NCI-H748 treated with DMSO at 0.1 percent for 48 hours (cell line): ENCODE measurements around the gene ATP6V0D1.

Source experiments
- DNase-seq: peaks from one replicate; lab custom pipeline; 2025; lab: John Stamatoyannopoulos, UW

The ATP6V0D1 gene

DNA sequence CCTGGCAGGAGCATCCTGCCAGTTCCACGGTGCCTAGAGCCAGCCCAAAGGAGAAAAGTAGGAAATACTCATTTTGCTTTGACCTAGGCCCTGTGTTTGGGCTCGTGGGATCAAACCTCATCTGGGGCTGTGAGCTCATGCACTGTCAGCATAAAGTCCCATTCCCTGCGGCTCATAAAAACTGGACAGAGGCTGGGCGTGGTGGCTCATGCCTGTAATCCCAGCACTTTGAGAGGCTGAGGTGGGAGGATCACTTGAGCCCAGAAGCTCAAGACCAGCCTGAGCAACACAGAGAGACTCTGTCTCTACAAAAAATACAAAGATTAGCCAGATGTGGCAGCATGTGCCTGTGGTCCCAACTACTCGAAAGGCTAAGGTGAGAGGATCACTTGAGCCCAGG is 17.9 kb downstream of the ATP6V0D1 start:
- DNase-seq, result no peak

DNA sequence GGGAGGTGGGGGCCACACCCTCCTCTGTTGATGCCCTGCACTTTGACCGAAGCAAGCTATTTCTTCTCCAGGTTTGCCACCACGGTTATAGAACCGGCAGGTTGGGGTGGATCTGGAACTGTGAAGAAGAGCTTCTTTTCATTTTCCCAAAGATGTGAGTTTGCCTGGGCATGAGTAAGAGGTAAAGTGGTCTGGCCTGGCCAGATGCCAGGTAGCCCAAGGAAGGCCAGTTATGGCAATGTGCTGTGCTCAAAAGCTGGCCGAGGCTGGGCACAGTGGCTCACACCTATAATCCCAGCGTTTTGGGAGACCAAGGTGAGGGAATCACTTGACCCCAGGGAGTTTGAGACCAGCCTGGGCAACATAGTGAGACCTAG is 18.7 kb downstream of the ATP6V0D1 start:
- DNase-seq, result no peak

DNA sequence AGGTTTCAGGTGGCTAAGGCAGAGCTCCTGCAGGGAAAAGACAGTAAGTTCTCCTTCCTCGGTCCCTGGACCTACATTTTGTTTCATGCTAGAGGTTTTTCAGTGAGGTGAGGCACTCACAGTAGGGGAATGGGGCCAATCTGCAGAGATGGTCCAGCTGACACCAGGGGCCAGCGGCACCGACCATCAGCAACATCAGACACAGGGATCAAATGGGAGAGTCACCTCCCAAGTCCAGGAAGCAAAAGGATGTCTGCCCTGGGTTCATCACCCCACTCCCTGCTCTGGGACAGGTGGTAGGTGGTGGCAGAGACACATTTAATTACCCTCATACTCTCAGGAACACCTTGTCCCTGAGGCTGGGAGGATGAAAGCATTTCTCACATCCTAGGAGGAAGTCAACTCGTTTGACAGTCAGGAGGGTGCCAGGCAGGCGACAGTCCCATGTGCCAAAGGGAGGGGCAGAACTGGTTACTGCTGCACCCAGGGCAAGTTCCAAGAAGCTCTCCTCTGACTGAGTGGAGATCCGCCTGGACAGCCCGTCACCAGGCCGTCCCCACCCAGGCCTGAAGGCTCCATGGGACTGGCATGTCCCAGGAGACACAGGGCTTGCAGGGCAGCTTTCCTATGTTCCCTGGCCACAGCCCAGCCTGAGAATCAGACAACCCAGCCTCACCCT is 19.2 kb downstream of the ATP6V0D1 start:
- DNase-seq, result no peak

DNA sequence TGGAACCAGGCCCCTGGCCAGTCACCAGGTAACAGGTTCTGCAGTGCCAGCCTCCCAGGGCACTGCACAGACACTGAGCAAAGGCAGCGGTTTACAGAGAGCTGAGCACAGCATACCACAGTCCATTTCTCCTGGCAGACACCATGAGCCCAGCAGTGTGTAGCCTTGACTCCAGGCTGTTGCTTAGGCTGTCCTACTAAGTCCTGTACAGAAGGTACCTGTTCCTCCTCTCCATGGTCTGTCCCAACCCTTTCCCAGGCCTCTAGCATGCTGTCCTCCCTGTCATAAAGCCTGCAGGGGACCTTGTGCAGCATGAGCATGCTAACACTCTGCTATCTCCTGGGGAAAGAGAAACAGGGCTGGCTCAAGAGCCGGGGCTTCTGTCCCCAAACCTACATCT is 20.0 kb downstream of the ATP6V0D1 start:
- DNase-seq, result no peak

DNA sequence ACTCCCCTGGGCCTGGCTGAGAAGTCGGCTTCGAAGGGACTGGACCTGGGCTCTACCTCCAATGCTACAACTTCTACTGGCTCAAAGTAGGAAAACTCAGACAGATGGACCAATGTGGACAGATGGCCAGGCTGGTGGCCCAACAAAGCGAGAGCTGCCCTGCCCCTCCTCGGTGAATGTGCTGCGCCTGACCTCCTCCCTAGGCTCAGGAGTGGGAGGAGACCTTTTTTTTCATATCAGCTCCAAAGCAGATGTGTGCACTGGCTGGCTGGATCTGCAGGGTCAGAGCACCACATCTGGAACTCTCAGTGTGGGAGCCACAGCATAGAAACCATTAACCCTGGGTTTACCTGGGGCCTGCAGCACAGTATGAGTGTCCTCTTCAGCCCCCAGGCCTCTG is 20.8 kb downstream of the ATP6V0D1 start:
- no peak for DNase-seq

DNA sequence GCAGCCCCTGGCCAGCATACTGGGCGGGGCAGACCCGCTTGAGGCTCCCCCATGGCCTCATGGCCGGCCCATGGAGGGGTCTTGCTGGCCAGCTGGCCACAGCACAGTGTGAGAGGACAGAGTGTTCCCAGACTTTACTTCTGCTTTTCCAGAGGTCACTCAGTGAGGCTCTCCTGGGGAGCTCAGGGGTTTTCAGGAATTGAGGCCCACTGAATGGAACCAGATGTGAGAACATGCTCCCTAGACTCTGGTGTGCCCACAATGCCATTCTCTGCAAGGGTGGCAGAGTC is 21.2 kb downstream of the ATP6V0D1 start:
- DNase-seq, result no peak

DNA sequence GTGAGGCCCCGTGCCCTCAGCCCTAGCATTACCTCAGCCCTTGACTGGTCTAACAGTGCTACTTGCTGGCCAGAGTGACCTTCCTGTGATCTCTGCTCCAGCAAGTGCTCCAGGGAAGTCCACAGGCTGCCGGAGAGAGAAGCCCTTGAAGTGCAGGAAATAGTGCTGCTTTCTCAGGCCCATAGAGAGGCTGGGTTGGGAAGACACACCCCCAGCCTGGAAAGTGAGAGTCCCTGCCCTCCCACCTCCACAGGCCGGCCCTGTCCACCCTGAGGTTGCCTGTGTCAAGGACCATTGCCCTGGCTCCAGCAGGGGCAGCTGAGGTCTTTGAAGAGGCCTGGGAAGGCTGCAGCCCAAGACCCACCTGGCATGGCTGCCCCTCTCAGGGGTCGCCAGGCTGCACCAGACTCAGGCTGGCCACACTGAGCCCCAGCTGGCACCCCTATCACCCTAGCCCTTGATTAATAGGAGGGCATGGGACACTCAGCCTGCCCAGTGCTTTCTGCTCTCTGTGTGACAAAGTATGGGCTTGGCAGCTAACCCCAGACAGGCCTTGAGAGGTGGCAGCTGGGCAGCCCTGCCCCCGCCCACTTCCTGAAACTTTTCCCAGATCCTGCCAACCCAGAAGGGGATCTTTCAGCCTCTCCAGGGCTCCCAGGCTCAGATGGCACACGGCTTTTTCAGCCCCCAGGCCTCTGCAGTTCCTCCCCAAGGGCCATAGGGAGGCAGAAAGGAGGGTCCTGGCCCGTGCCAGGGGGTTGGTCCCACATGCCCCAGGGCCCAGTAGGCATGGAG is 21.7 kb downstream of the ATP6V0D1 start:
- DNase-seq, result no peak

DNA sequence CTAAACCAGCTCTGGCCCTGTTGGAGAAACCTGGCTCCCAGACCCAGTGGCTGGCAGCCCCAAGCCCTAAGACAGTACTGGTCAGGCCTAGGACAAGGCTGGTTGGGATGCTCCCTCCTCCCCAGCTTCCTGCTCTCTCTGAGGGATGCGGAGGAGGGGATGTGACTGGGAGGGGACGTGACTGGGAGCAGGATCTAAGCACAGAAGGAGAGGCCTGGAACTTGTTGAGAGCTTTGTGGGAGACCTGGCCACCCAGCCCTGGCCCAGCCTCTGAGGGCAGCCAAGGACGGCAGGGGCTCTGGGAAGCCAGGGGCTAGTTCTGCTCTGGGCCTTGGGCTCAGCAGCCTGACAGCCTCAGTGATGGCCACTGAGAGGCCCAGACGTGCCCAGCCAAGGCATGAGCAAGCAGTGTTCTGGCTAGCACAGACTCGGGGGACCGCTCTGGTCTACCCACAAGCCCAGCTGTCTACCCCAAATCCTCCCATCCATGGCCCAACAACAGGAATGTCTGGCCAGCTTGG is 22.8 kb downstream of the ATP6V0D1 start:
- DNase-seq, result no peak

DNA sequence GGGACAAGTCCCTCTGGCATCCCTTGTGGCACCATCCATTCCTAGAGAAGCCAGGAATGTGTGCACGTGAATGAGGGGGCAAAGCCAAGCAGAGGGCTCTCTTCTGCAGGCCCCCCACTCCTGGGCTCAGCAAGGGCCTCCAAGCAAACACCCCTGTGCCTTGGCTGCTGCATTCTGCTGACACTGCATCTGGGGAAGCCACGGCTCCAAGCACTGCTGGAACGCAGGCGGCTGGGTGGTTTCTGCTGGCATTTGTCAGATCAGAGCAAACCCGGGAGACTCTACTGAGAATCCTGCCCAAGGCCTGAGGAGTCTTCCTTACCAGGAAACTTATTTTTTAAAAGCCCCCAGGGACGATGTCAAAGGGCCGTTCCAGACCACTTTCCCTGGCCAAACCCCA is 23.3 kb downstream of the ATP6V0D1 start:
- no peak for DNase-seq

DNA sequence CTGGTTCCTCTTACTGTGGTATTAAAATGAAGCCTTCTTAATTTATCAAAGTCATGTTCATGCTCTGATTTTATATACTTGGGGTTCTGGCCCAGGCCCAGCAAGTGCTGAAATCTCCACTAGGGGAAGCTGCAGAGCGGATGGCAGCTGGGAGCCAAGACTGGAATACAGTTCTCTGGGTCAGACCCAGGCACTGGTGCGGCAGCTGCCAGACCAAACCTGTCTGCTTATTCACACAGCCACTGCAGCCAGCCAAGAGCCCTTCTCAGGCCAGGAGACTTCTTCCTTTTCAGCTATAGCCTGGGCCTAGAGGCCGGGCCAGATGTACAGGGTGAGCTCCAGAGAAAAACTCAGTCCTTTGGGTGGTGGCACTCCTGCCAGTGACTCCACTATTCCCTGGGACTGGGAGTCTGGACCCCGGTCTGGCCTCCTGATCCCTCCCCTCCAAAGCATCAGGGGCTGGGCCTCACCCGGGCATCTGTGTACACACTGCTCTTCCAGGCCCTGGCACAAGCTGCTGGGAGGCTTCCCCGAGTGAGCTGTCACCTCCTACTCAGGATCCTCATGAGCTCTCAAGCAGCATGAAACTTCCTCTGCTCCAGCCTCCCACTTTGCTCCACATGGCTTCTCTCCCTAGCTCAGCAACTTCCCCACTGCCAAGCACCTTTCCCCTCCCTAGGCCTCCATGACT is 24.4 kb downstream of the ATP6V0D1 start:
- no peak for DNase-seq

DNA sequence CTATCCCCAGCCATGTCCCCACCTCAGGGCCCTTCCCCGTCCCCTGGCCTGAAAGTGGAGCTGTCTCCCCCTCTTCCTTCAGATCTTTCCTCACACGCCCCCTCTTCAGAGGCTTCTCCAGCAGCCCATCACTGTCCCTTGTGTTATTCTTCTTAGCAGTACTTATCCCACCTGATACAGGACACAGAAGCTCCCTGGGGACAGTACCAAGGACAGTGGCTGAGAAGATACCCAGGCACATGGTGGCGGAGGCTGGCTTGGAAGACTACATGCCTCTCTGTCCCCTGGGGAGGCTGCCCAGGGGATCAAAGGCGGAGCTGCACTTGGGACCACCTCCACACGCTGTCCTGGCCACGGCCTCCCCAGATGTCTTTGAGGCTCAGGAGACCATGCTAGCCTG is 26.1 kb downstream of the ATP6V0D1 start:
- no peak for DNase-seq

DNA sequence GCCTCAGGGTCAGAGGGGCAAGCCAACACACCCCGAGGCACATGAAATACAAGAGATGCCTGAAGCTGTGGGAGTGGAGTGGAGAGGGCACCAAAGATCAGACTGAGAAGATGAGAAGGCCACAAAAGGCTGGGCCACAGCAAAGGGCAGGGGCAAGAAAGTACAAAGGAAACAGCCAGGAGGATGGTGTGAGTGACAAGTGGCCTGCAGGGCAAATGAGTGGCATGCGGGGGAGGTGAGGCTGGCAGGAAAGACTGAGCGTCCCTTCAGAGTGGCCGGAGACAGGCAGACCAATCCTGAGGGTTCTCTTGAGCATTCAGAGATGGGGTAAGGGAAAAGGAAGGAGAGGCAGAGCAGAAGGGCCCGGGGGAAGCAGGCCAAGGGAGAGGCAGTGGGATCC is 26.9 kb downstream of the ATP6V0D1 start:
- no peak for DNase-seq

DNA sequence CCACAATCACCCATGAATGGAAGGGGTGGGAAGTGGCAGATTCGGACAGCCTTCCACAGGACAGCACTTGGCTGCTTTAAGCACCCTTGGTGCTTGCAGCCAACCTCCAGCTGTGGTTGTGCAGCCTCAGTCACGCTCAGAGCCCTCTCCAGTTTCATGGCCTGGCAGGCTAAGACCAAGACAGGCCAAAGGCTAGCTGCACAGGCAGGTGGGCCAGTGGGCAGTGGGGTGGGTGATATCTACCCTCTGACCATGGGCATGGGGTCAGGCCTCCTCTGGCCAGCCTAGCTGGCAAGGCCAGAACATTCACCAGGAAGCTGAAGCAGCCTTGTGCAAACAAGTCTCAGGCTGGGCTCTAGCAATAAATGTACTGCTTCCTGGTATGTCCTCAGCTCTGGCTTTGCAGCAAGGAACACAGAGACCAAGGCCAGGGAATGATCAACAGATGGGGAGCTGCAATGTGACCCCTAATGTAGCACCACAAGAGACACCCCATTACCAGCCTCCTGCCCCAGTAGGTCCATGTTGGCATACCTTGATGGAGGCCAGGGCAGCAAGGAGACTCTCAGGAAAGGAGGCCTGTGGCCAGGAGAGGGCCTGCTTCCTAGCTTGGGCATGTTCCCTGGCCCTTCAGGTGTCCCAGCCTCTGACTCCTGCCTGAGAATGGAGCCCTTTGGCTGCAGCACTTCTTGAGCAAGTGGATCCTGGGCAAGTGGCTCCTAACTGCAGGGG is 29.1 kb downstream of the ATP6V0D1 start:
- DNase-seq, result no peak

DNA sequence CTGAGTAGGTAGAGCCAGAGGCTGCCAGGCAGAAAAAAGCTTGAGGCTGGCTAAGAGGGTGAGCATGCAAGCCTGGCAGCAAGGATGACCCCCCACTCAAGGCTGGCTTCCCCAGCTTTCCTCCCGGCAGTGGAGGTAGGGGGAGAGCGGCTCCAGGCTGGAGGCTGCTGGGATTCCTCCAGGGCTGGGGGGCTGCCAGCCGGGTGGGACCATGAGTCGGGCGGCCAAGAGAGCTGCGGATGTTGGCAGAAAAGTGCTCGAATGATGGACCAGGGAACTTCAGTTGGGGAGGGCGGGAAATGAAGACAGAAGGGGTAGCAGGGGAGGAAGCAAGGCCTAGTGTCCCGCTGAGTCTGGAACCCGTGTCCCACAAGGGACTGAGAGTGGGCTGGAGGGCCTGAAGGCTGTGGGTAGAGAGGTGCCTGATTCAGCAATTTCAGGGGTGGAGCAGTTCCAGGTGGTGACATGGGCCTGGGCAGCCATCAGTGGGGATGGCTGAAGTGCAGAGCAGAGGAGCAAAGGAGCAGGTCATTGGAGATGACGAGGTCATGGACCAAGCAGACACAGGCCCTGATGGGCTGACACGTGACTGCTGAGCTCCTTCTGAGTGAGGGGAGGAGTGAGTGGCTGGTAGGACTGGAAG is 29.8 kb downstream of the ATP6V0D1 start:
- no peak for DNase-seq

DNA sequence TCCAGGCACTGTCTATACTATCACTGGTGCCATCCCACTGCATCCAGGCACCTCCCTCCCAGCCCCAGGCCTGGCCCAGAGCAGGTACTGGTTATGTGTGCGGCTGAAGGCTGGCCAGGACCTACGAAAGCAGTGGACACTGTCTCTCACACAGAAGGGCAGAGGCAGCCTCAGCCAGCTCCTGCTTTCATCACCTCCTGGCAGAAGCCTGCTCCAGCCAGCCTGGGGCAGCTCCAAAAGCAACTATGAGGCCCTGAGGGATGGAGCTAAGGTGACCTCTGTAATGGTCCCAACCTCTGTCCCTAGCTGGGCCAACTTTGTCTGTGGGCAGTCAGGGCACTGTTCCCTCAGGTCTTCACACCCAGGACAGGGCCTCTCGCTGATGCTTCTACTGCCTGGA is 31.2 kb downstream of the ATP6V0D1 start:
- DNase-seq, result no peak

DNA sequence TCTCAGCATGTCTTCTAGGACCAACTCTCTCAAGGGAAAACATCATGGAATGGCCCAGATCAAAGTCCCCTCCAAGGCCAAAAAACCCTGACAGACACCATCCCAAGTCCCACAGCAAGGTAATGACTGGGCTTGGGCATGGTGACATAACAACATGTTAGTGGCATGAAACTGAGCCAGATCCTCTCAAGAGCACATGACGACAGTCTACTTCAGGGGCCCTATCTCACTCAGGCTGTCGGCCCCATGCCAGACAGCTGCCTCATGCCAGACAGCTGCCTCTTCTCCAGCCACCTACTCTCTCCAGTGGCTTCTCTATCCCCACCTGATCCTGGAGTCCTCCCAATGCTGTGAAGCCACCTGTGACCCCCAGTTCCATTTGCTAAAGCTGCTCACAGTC is 31.6 kb downstream of the ATP6V0D1 start:
- DNase-seq, result no peak

DNA sequence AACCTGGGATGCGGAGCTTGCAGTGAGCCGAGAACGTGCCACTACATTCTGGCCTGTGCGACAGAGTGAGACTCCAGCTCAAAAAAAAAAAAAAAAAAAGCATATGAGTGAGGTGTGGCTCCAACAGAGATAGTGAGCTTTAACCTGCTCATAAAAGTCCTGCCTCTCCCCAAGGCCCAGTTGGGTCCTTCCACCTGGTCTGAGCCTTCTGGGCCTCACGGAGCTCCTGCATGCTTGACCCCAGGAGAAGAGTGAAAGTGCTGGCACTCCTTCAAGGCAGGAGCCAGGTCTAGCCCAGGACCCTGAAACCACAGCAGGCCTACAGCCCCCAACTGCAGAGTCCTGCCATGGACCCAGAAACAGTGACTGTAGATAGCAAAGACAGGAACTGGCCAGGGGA is 32.4 kb downstream of the ATP6V0D1 start:
- no peak for DNase-seq

DNA sequence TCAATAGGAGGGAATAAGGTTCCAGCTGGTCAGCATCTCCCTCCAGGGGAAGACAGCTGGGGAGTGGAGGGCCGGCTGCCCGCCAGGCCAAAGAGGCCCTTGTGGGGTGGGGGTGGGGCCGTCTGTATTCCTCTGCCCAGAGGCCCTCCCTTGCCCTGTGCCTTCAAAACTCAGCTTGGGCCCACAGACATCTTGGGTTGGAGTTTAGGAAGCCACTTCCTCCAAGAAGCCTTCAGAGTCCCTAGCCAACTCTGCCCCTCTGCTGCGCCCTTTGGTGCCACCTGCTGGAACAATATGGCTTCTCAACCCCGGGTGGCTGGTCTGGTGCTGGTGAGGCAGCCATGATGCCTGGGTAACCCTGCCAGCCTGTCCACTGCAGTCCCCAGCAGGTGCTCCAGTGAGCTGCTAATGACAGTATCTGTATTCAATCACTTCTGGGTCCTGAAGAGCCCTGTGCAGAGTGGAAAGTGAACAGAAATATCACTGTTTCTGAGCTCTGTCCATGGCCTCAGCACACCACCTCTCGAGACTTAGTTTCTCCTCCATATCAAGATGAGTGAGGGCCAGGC is 33.4 kb downstream of the ATP6V0D1 start:
- no peak for DNase-seq

DNA sequence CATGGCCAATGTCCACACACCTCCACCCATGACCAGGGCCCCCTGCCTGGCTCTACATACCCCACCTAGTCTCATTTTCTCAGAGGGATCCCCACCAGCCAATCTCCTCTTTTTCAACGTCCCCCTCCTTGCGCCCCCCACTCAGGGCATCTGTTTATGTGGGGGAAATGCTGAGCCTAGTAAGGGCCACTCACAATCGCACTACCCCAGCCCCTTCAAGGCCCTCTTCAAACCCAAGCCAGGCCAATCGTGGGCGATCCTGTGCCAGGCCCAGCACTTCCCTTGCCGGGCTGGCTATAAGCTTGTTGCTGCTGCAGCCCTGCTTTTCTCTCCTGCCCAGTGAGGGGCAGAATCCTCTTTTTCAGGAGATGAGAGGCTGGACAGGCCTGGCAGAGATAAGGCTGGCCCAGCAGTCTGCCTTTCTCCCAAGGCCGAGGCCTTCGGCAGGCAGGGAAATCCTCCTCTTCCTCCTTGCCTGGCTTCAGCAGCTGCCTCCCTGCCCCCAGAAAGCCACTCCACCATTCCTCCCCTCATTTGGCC is 33.9 kb downstream of the ATP6V0D1 start:
- no peak for DNase-seq

DNA sequence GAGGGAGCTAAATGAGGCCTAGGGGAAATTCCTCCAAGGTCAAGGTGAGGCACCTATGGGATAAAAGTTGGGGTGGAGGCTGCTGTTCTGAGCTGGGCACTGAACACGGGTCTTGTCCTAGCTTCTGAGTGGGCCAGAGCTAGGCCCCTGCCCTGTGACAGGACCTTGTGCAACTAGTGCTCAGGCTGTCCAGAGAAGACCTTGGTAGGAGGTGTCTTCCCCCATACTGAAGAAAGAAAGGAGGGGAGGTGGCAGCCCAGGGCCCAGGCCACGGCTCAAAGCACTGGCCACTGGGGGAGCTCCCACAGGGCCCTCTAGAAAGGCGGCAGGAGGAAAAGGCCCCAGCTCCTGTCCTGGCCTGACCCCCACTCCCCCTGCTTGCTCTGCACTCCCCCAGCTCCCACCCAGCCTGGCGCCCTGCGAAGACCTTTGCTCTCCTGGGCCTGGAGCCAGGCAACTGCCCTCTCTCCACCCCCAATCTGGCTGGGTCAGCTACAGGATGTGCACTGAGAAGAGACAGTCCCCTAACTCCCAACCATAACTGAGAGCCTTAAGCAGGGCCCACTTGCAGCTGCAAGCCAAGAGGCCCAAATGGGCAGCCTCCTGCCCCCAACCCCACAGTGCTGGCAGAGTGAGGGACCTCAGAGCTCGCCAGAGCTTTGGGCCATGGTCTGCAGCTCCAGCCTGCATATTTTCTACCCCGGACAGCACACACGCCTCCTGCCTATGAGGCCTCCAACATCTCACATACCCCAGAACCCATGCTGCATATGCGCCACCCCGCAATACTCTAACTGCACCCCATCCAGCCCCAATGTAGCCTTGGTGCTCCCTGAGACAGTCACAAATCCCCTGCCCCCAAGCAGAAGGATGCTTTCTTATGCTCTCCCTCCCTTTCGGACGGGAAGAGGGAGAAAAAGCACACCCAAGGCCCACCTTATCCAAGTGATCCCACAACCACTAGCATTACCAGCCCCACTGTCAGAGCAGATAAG is 34.7 kb downstream of the ATP6V0D1 start:
- DNase-seq, result no peak
